C4-2B (cell line): ENCODE measurements around the gene BNC2.

ENCODE experiments used
- ZFX ChIP-seq: fragments of 450-650 bp; IDR thresholded peaks from 2 replicates; pipeline ENCODE4 v1.6.1; 2017
- TF ChIP-seq, protein P1 (sequence below): fragments of 450-650 bp; conservative IDR thresholded peaks from 2 replicates; pipeline ENCODE4 v1.5.1; 2017; ENCODE audit warnings: mild to moderate bottlenecking

DNA sequence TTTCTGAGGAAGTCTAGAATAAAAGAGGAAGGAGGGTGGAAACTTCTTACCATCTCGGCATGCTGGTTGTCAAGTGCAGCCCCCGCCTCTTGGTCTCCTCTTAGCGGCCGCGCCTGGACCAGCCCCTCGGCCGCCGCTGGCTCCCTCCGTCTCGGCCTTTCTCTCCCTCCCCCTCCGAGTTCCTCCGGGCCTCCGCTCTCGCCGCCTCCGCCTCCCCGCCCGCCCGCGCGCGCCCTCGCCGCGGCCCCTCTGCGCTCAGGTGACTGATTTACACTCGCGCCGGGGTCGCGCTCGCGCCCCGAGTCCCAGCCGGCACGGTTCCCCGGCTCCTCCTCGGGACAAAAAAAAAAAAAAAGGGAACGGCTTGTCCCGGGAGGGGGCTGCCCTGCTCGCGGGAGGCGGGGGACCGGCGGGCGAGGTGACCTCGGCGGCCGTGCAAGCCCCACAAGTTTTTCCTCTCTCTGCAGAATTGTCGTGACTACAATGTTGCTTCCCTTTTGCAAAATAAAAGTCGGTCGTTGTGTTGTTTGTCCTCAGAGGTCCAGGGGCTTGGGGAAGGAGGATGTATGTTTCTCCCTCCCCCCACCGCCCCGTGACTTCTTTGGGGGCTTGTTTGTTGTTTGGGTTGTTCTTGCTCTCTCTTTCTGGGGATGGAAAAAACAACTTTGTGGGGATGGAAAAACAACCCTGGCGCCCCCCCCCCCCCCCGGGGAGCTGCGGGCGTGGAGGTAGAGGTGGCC is at the start of gene BNC2:
- TF ChIP-seq, protein P1, sequence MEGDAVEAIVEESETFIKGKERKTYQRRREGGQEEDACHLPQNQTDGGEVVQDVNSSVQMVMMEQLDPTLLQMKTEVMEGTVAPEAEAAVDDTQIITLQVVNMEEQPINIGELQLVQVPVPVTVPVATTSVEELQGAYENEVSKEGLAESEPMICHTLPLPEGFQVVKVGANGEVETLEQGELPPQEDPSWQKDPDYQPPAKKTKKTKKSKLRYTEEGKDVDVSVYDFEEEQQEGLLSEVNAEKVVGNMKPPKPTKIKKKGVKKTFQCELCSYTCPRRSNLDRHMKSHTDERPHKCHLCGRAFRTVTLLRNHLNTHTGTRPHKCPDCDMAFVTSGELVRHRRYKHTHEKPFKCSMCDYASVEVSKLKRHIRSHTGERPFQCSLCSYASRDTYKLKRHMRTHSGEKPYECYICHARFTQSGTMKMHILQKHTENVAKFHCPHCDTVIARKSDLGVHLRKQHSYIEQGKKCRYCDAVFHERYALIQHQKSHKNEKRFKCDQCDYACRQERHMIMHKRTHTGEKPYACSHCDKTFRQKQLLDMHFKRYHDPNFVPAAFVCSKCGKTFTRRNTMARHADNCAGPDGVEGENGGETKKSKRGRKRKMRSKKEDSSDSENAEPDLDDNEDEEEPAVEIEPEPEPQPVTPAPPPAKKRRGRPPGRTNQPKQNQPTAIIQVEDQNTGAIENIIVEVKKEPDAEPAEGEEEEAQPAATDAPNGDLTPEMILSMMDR = no peak
- TF ChIP-seq ZFX = no peak
